PC-9 (cell line): ENCODE results near the gene ZCCHC10.
"Not testable (repeated sequence)": the region's sequence is repeated elsewhere in the genome, so short reads cannot be mapped to it uniquely, and the experiment has no call there.

ENCODE experiments used
- CTCF ChIP-seq: fragments of 200-600 bp; sonication (generic); conservative IDR thresholded peaks from 2 replicates; pipeline ENCODE4 v1.6.1; 2017; ENCODE audit warnings: mixed run types, antibody characterized with exemption, mild to moderate bottlenecking, moderate library complexity
- EZH2 ChIP-seq: fragments of 200-600 bp; sonication (generic); IDR thresholded peaks from 2 replicates; pipeline ENCODE4 v1.8.0; 2017; ENCODE audit warnings: antibody characterized with exemption, low read depth

- not testable (repeated sequence) for TF ChIP-seq CTCF, EZH2
These were observed 20.2 kb upstream of the ZCCHC10 start for GRCh38 chr5:133046560-133046959.
